Peyer's patch (tissue), 4 donors: Measurements from ENCODE around the gene TSPAN3. TPM values are rescaled to one million over a fixed set of nuclear protein-coding genes. Genes with fewer than 3 reads are reported as not detected.

Source experiments
- DNase-seq, 3 donors: peaks; one replicate each; pipeline ENCODE4 v3.0.0-alpha.2; 2017 to 2019
- H3K27ac ChIP-seq, 4 donors: fragments of 200-600 bp; sonication (generic); one replicate each; pipeline ENCODE4 v1.5.1; 2016 to 2019
- H3K27me3 ChIP-seq, 2 donors: fragments of 200-600 bp; sonication (generic); one replicate each; pipeline ENCODE4 v1.5.1; 2019
- H3K36me3 ChIP-seq, 3 donors: fragments of 200-600 bp; sonication (generic); one replicate each; pipeline ENCODE4 v1.5.1; 2016 to 2019
- H3K4me1 ChIP-seq, 4 donors: fragments of 200-600 bp; sonication (generic); one replicate each; pipeline ENCODE4 v1.5.1; 2016 to 2019
- H3K4me3 ChIP-seq, 4 donors: fragments of 200-600 bp; sonication (generic); 1 replicate in 3 of 4; 2 replicates in 1 of 4; pipeline ENCODE4 v1.5.1; 2016 to 2019; ENCODE audit warnings: mild to moderate bottlenecking in 1 of 4
- H3K9me3 ChIP-seq, 4 donors: fragments of 200-600 bp; sonication (generic); one replicate each; pipeline ENCODE4 v1.5.1; 2016 to 2019; ENCODE audit warnings: mild to moderate bottlenecking in 1 of 4
- POLR2A ChIP-seq, 2 donors: fragments of 450-650 bp; IDR thresholded peaks; one replicate each; pipeline ENCODE4 v1.5.1; 2017; ENCODE audit warnings: antibody characterized with exemption in 2 of 2, mild to moderate bottlenecking in 2 of 2, moderate library complexity in 2 of 2
- total RNA-seq, 4 donors: library from RNA; depleted of rRNA; stranded (reverse); fragments of >200 nt; gene quantifications; one replicate each; pipeline ENCODE4 v1.1.0, GENCODE V29; 2016
- TF ChIP-seq, protein P1 (sequence below), 6 experiments: fragments of 450-650 bp in 4 of 6; fragments of 200-600 bp in 2 of 6; sonication (generic) in 1 of 6; IDR thresholded peaks; one replicate each; pipeline ENCODE4 v1.5.1; 2017 to 2019; ENCODE audit warnings: antibody characterized with exemption in 6 of 6, mild to moderate bottlenecking in 3 of 6, moderate library complexity in 1 of 6

The TSPAN3 gene
- total RNA-seq, 4 donors from 2014 or later, result 92.4 to 778 (median 563) TPM

DNA sequence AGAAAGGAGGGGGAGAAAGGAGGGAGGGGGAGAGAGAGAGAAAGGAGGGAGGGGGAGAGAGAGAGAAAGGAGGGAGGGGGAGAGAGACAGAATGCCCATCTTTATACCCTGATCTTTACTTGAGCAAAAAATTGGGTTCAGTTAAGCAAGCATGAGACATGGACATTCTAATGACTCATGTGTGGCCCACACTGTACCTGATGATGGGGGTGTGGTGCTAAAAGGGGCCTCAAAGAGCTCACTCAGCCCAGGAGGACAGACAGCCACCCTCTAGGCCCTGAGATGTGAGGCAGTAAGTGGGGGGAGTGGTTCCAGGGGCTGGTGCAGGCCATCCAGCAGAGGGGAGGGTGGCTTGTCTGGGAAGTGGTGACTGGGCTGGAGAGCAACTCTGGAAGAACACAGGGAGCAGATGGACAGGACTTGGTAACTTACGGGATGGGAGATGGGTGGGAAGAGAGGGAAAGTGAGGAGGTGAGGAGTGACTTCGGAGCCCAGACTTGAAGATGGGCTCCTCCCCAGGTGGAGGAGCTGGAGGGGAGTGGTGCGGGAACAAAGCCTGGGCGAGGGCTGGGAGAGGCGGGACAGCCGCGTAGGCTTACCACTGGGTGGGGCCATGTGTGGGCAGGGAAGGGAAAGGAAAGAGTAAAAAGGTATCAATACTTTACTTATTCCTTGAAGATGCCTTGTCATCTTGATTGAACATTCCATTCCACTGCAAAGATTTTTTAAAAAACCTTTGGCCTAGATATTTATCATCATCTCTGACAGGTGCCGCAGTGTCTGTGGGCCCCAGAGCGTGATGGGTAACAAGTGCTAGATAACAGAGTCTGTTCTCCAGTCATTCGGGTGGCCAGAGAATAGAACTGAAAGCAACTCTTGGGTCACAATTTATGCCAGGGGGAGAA lies 32.3 kb downstream of the TSPAN3 start:
- H3K9me3 ChIP-seq, result no peaks in the 10 kb centered on the region
- TF ChIP-seq, protein P1, sequence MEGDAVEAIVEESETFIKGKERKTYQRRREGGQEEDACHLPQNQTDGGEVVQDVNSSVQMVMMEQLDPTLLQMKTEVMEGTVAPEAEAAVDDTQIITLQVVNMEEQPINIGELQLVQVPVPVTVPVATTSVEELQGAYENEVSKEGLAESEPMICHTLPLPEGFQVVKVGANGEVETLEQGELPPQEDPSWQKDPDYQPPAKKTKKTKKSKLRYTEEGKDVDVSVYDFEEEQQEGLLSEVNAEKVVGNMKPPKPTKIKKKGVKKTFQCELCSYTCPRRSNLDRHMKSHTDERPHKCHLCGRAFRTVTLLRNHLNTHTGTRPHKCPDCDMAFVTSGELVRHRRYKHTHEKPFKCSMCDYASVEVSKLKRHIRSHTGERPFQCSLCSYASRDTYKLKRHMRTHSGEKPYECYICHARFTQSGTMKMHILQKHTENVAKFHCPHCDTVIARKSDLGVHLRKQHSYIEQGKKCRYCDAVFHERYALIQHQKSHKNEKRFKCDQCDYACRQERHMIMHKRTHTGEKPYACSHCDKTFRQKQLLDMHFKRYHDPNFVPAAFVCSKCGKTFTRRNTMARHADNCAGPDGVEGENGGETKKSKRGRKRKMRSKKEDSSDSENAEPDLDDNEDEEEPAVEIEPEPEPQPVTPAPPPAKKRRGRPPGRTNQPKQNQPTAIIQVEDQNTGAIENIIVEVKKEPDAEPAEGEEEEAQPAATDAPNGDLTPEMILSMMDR (IDR thresholded peaks at IDR 0.05), result no peak
- no peak for TF ChIP-seq POLR2A (IDR thresholded peaks at IDR 0.05)
- peaks cover 0 to 37% (median 0%) of the 10 kb centered on the region in 3 donors for H3K36me3 ChIP-seq
- H3K27me3 ChIP-seq, result no peaks in the 10 kb centered on the region
- H3K27ac ChIP-seq, result peak overlapping the region in 1 of 4 donors; percentile 38
- peaks cover 0 to 12% (median 0%) of the 10 kb centered on the region in 4 donors for H3K4me1 ChIP-seq
- peak in 1 of 3 donors; percentile 55 for DNase-seq
- H3K4me3 ChIP-seq, result no peak overlapping the region

DNA sequence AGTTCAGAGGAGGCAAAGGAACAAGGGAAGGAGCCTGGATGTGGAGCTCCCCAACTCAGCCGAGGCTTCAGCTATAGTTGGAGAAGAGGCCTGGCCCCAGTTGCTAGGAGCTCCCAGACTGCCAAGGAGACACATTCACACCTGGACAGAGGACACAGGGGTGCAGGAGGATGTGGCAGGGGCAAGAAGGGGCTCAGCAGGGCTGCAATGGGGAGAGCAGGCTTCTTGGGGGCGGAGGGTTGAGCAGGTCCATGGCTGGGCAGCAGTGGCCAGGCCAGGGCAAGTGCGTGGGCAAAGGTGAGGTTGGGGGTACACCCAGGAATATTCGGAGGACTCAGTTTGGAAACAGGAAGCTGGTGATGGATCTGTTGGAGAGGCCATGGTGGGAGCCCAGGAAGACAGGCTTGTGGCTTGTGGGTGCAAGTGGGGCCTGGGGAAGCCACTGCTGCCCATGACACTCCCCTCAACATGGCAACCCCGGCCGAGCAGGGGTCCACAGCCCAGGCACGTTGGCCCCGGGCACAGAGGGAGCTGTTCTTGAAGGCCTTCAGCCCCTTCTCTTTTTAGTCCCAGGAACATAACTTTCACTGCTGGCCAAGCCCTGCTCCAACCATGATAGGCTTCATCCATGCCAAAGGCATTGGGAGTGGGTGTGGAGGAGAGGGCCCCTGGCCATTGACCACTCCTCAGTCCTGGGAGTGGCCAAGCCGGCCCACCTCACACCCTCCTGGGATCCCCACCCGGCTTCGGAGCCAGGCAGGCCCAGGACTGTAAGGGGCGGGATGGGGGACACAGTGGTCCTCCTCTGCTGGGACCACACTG lies 33.3 kb downstream of the TSPAN3 start:
- Histone ChIP-seq H3K27ac (no peak overlapping the region), H3K4me3 (no peak overlapping the region), H3K36me3 (peaks cover 0 to 27% (median 0%) of the 10 kb centered on the region in 3 donors), H3K9me3 (no peaks in the 10 kb centered on the region), H3K27me3 (no peaks in the 10 kb centered on the region), H3K4me1 (peaks cover 0 to 8% (median 0%) of the 10 kb centered on the region in 4 donors)
- TF ChIP-seq, protein P1 (IDR thresholded peaks at IDR 0.05), result no peak
- TF ChIP-seq POLR2A (IDR thresholded peaks at IDR 0.05), result no peak
- DNase-seq, result peak in 1 of 3 donors; percentile 44

DNA sequence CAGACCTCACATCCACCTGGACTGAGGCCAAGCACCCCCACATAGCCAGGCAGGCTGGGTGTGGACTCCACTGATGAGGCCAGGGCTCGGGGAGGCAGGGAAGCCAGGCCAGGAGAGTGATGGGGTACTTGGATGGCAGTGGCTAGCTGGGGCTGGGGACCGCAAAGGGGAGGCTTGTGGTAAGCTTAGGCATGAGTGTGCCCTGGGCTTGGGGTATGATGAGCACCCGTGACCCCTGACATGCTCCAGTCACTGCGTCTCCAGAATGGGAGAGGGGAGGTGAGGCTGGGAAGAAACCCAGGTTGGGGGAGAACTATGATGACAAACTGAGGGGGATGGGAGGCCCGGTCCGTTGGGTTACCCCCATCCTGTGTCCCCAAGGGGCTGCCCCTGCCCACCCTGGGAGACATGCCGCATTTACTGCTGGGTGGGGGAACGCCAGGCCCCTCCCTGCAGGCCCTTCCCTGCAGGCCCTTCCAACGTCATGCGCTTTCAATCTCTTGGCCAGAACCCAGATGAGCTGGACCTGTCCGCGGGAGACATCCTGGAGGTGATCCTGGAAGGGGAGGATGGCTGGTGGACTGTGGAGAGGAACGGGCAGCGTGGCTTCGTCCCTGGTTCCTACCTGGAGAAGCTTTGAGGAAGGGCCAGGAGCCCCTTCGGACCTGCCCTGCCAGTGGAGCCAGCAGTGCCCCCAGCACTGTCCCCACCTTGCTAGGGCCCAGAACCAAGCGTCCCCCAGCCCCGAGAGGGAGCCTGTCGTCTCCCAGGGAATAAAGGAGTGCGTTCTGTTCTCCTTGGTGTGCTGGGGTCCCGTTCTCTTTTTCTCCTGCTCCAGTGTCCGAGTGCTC lies 34.1 kb downstream of the TSPAN3 start:
- no peak overlapping the region for H3K4me3 ChIP-seq
- TF ChIP-seq POLR2A (IDR thresholded peaks at IDR 0.05), result no peak
- TF ChIP-seq, protein P1 (IDR thresholded peaks at IDR 0.05), result no peak
- H3K36me3 ChIP-seq, result peaks cover 0 to 19% (median 0%) of the 10 kb centered on the region in 3 donors
- H3K27me3 ChIP-seq, result no peaks in the 10 kb centered on the region
- peaks cover 0 to 8% (median 0%) of the 10 kb centered on the region in 4 donors for H3K4me1 ChIP-seq
- no peaks in the 10 kb centered on the region for H3K9me3 ChIP-seq
- peak in 2 of 3 donors; percentile 10 to 49 for DNase-seq
- H3K27ac ChIP-seq, result no peak overlapping the region

DNA sequence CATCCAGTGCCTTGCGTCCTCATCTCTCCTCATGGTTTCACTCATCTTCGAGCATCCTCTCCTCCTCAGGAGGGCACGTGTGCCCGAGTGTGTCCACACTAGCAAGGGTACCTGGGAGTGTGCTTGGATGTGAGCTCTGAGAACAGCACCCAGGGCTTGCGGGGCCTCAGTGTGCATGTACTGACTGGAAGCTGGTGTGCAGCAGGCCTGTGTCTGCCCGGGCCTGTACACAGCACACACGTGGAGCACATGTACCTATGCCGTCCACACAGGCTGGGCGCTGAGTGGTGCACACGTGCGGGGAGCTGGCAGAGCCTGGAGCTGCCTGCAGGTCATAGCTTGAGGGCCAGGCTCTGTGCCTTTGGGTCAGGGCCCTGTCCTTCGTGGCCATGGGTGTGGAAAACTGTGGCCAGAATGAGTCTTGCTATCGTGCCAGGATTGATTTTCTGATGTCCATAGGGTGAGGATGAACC lies 34.9 kb downstream of the TSPAN3 start:
- Histone ChIP-seq H3K27me3 (no peaks in the 10 kb centered on the region), H3K9me3 (no peaks in the 10 kb centered on the region), H3K4me3 (no peak overlapping the region), H3K4me1 (peaks cover 0 to 8% (median 0%) of the 10 kb centered on the region in 4 donors), H3K36me3 (peaks cover 0 to 17% (median 0%) of the 10 kb centered on the region in 3 donors), H3K27ac (peak overlapping the region in 1 of 4 donors; percentile 12)
- TF ChIP-seq POLR2A (IDR thresholded peaks at IDR 0.05), result no peak
- TF ChIP-seq, protein P1 (IDR thresholded peaks at IDR 0.05), result no peak
- DNase-seq, result peak in 2 of 3 donors; percentile 1 to 51
